Lower leg skin (tissue), 3 donors: ENCODE data around the gene CASKIN2.

Source experiments
- CTCF ChIP-seq, 3 donors: fragments of 450-650 bp; IDR thresholded peaks; one replicate each; pipeline ENCODE4 v1.5.1; 2016; ENCODE audit warnings: antibody characterized with exemption in 3 of 3, mild to moderate bottlenecking in 3 of 3, moderate library complexity in 2 of 3
- POLR2A ChIP-seq, 2 donors: fragments of 450-650 bp; IDR thresholded peaks; one replicate each; pipeline ENCODE4 v1.6.1; 2016 to 2017; ENCODE audit warnings: antibody characterized with exemption in 2 of 2, mild to moderate bottlenecking in 1 of 2, moderate library complexity in 1 of 2

- TF ChIP-seq CTCF (IDR thresholded peaks at IDR 0.05) = no peak
- TF ChIP-seq POLR2A (IDR thresholded peaks at IDR 0.05) = no peak
These were observed 25.1 kb downstream of the CASKIN2 start for GRCh38 chr17:75490173-75490743.
